ENCODE results near the gene ABRAXAS1.
A peak's percentile ranks its signal among the peaks of the same experiment; 100 is the strongest.
"Not testable (repeated sequence)": the region's sequence is repeated elsewhere in the genome, so short reads cannot be mapped to it uniquely, and the experiment has no call there.

Gene ABRAXAS1

DNA sequence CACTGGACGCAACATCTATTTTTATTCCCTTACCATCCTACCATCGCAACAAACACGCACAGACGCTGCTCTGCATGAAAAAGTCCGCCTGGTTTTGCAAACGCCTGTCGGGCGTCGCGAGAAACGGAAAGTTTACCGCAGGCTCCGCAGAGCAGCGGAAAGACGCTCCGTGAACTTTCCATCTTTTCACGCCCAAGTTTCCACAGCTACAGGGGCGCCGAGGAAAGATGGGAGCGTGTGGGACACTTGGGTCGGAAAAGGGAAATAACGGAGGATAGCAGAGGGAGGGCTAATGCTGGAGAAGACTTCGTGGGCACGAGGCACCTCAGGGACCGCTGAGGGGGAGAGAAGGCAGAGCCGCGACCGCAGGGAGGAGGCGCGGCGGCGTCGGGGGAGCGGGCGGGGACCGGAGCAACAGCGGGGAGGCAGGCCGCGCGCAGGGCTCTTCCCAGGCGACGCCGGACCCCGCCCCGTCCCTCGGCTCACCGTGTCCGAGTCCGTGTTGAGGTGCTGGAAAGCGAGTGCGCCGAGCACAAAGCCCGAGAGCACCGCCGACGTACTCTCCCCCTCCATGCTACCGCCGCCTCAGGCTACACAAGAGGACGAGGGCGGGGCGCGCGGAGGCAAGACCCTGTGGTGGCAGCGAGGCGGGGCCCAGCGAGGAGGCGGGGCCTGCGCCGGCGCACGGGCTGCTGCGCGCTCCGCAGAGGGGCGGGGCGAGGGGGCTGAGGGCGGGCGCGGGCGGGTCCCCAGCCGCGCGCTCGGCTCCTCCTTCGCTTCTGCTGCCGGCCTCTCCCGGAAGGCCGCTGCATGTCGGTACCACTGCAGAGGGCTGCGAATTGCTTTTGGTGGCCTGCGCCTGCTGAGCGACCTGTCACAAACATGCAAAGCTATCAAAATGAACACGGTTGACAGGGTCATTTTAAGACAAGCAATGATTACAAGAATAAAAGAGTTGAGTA, at the start of gene ABRAXAS1:
ABRAXAS1 (minus strand) TSS at position 601 of the 962 bp plus-strand sequence; CDS start at position 573, 28 bp downstream.
- peak; percentile 95 for DNase-seq

DNA sequence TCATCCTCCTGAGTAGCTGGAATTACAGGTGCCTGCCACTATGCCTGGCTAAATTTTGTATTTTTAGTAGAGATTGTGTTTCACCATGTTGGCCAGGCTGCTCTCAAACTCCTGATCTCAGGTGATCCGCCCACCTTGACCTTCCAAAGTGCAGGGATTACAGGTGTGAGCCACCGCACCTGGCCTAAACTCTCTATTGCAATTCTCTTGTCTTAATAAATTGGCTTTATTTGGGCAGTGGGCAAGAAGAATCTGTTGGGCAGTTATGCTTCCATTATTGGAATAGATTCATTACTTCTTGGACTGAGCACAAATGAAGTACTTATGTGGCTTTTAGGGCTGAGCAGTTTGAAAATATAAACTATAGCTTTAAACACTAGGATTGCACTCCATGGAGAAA, 42.8 kb upstream of the ABRAXAS1 start:
- no peak for DNase-seq

DNA sequence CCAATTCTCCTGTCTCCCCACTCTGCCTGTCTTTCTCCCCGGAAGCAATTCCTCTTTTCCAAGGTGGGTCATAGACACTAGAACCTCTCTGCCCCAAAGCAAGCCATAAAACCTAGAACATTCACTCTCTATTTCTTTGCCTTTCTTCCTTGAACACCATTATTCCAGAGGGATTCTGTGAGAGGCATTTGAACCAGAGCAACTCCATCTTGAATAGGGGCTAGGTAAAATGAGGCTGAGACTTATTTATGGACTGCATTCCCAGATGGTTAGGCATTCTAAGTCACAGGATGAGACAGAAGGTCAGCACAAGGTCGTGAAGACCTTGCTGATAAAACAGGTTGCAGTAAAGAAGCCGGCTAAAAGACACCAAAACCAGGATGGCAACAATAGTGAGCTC, 37.3 kb upstream of the ABRAXAS1 start:
- no peak for DNase-seq

DNA sequence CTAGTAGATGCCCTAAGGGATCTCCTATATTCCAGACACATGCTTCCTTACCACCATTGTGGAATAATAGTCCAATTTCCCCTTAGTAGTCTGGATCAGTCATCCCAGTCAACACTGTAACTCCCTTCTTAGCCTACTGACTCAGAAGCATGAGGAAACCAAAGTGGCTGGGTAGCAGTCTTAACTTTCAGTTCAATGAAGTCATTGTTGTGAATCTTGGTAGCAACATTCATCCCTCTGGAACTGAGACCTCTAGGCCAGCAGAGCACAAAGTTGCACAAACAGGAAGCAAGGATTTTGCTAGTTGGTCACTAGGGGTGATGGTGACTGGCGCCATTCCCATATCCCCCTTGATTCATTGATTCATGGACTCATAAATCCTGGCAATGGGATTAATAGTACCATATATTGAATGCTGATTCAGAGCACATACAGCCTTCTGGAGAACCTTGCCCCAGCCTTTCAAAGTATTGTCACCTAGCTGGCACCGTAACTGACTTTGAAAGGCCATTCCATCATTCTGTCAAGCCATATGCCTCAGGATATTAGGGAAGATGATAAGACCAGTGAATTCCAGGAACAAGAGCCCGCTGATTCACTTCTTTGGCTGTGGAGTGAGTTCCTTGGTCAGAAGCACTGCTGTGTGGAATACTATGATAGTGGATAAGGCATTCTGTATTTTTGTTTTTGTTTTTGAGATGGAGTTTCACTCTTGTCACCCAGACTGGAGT, 31.3 kb upstream of the ABRAXAS1 start:
- DNase-seq, result no peak

DNA sequence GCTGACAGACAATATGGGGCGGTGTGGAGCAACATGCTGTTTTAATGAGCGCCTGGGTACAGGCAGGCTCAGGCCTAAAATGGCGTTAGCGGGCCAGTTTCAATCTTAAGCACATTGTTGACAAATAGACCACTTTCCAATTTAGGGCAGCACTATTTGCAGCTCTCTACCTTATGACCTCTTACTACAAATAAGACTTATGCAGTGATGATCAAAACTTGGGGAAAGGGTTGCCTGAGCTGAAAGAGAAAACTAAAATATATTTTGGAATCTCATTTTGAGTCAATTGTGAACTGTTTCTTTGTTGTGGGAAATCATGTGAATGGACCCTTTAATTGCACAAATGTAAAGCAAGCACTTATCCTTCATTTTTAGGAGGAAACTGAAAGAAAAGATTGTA, 25.5 kb upstream of the ABRAXAS1 start:
- no peak for DNase-seq

DNA sequence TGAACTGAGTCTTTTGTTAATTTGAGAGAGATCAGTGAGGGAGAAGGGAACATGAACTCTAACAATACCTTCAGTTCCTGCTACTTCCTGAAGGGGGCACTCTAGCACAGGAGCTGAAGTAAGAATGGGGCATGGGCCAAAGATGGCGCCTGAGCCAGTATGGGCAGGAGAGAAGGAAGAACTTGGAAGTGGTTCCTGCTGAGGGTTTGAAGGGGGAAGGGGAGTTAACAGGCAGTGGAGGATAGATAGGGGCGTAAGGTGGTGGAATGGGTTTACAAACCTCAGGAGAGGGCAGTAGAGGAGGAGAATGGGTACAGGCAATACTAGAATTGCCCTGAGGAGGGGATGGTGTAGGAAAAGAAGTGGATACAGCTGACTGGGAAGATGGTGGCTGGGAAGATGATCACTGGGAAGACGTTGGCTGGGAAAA, 24.3 kb upstream of the ABRAXAS1 start:
- peak; percentile 62 for DNase-seq

DNA sequence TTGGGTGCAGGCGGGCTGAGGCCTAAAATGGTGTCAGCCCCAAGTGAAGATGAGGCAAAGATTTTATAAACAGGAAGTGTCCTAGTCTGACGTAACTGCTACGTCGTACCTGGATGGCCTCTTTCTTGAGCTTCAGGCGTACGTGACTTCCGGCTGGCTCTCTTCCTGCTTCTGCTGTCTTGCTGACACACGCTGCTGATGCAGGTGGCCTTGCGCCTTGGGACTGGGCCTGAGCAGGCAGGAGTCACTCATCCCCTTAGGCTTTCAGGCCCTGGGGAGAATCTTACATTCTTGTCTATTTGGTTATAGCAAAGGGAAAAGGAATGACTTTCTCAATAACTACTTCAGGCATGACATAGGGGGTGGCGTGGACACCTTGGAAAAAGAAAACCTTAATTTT, 20.1 kb upstream of the ABRAXAS1 start:
- no peak for DNase-seq

DNA sequence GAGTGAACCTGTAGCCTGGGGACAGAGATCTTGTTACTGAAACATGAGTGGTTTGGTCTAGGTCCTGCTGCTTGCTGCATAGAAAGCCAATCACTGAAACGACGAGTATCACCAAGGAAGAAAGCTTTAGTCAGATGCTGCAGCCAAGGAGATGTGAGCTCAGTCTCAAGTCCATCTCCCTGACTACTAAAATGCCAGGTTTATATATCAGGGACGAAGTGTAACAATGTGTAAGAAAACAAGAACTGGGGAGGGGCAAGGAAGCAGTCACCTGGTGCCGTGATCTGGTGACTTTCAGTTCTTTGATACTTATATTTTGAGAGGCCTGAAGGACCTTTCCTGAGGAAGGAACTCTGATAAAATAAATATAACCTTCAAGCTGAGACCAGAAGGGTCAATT, 19.6 kb upstream of the ABRAXAS1 start:
- no peak for DNase-seq

DNA sequence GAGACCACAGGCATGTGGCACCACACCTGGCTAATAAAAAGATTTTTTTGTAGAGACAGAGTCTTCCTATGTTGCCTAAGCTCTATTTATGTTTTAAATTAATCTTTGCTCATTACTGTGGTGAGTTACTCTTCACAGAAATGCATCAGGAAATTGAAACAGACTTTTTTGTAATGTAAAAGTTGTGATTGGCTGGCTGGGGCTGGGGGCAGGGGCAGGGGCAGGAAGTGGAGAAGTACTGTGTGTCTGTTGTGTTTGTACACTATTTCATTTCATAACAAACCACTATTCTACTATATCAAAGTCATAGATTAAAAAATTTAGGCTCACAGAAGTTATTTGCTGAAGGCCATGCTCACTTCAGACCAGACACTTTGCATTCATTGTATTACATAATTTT, 19.1 kb upstream of the ABRAXAS1 start:
- DNase-seq, result no peak

DNA sequence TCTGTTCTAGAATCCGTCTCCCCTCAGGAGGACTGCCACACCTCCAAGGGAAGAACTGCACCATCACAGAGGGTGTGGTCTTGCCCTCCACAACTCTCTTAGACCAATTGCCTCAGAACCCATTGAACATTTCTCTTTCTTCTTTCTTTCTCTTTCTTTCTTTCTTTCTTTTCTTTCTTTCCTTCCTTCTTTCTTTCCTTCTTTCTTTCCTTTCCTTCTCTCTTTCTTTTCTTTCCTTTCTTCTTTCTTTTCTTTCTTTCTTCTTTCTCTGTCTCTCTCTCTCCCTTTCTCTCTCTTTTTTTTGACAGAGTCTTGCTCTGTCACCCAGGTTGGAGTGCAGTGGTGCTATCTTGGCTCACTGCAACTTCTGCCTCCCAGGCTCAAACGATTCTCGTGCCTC, 16.8 kb upstream of the ABRAXAS1 start:
- DNase-seq, result not testable (repeated sequence)

DNA sequence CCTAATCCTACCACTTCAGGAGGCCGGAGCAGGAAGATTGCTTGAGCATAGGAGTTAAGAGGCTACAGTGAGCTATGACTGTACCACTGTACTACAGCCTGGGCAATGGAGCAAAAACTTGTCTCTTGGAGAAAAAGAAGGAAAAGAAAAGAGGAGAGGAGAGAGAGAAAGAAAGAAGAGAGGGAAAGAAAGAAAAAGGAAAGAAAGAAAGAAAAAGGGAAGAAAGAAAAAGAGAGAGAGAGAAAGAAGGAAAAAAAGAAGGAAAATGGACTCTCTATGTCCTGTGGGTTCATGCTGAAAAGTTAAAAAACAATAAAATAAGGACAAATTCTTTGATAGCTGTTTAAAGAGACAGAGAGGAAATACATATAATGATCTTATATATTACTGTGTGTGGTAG, 13.3 kb upstream of the ABRAXAS1 start:
- DNase-seq, result no peak

DNA sequence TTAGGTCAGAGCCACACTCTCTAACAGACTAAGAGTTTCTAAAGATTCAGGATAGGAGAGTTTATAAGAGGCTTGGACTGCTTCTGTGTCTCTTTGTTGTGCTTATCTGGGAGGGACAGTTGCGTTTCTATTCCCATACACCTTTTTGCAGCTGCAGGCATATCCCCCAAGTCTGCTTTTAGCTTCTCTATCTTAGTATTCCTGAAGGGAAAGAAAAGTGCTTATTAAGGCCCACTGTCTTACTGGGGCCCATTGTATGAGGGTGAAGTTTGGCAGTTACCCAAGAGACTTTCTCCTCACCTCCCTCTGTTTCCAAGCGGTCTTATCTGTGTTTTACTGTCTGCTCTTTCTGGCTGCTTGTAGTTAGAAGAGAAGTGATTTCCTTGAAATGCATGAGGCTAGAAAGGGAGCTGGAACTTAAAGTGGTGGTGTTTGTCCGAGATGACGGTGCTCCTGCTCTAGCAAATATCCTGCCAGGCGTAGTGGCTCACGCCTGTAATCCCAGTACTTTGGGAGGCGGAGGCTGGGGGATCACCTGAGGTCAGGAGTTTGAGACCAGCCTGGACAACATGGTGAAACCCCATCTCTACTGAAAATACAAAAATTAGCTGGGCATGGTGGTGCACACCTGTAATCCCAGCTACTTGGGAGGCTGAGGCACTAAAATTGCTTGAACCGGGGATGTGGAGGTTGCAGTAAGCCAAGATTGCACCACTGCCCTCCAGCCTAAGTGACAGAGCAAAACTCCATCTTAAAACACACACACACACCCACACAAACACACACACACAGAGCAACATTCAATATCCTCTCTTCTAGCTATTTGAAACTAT, 11.4 kb upstream of the ABRAXAS1 start:
- DNase-seq, result not testable (repeated sequence)

DNA sequence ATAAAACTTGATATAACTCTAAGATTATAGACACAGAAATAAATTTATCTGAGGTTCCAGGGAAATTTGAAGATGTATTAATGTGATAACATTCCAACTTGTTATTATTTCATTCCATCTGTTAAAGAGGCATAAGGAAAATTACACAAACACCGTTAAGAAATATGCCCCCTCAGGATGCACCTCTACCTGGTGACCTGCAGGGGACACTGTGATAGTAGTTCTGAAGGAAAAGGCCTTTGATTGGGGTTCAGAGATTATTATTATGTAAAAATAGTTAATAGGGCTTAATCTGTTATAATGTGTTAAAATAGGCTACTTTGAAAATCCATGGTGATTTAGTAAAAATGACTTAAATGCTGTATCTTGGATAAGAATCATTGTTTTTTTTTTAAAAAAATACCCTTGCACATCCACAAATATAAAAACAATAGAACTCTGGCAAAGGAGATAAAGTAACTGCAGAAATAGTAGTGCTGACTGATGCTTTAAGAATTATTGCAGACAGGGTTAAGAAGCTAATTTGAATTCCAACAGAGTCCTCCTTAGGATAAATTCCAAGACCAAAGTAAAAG, 6.1 kb upstream of the ABRAXAS1 start:
- DNase-seq, result peak; percentile 10

DNA sequence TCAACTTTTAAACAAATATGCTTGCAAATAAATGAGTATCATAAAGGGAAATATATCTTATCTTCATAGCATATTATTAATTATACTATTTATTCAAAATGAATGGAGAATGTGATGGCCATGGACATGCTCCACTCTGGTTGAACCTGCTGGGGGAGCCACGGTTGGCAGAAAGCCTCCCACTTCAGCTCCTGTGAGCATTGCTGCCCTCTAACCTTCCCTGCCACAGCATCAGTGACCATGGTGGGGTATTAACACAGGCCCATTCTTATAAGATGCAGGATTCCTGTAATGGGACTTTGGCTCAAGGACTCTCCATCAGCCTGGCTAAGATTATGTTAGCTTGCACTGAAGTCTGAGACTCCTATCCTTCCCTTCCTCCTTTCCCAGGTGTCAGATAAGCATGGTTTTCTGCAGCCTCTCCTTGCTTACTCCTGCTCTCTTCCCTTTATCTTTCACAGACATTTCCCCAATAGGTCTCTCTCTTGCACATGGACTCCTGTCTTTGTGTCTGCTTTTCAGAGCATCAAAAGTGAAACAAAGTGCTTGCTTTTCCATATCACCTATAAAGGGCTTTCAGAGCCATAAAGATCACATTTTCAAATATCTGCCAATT, 4.9 kb upstream of the ABRAXAS1 start:
- DNase-seq, result no peak

DNA sequence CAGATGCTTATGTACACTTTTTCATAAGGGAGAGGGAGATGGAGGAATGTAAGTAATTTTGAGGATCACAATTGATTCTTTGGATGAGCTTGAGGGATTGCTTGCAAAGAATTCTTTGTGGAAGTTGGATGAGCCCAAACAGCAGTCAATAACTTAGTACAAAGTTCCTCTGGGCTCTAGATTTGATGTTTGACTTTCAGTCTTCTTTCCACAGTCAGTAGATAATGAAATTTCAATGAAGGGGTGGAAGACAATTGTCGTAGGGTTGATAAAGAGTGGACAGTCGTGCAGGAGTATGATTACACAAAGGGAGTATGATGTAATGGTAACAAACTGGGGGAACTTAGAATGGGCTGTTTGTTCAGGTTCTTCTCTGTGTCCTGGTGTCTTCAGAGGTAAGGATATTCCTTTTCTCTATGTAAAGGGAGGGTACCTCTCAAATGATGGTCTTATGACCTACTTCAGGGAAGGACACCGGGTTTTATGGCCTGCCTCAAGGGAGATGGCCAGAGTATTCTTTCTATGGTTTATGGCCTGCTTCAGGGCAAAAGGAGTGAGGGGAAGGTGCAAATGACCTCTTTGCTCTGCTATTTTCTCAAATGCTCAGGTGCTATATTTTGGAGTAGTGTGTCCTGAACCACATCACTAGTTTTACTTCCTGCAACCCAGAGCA, 1.7 kb upstream of the ABRAXAS1 start:
- no peak for DNase-seq

DNA sequence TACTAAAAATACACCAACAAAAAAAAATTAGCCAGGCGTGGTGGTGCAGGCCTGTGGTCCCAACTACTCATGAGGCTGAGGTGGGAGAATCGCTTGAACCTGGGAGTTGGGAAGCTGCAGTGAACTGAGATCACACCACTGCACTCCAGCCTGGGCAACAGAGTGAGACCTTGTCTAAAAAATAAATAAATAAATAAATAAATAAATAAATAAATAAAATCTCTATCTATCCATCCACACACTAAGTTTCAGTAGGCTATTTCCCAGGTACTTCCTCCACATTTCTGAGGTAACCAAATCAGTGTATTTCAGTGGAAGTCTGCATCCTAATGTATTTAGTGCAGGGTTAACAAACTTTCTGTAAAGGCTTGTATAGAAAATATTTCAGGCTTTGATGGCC, 10.9 kb downstream of the ABRAXAS1 start:
- DNase-seq, result no peak

DNA sequence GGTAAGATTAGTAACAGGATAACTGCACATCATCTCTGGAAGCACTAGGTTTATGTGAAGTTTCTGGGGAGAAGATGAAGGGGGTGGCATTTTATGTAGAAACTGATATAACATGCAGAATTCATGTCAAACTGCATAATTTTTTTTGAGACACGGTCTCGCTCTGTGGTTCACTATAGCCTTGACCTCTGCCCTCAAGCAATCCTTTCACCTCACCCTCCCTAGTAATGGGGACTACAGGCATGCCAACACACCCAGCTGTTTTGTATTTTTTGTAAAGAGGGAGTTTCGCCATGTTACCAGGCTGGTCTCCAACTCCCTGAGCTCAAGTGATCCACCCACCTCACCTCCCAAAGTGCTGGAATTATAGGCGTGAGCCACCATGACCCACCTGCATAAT, 11.5 kb downstream of the ABRAXAS1 start:
- DNase-seq, result no peak

DNA sequence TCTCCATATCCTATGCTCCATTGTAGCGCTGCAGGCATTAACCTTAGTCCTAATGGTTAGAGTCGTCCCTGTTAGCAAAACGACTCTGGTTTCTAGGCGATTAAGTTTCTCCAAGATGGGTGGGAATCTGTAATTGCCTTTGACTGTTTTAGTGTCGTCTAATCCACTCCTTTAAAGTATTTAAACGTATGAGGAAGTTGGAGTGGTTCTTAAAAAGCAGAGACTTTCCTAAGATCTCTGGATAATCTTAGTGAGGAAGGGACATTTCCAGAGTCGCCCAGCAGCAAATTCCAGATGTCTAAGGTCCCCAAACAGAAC, 28.8 kb downstream of the ABRAXAS1 start:
- no peak for DNase-seq

DNA sequence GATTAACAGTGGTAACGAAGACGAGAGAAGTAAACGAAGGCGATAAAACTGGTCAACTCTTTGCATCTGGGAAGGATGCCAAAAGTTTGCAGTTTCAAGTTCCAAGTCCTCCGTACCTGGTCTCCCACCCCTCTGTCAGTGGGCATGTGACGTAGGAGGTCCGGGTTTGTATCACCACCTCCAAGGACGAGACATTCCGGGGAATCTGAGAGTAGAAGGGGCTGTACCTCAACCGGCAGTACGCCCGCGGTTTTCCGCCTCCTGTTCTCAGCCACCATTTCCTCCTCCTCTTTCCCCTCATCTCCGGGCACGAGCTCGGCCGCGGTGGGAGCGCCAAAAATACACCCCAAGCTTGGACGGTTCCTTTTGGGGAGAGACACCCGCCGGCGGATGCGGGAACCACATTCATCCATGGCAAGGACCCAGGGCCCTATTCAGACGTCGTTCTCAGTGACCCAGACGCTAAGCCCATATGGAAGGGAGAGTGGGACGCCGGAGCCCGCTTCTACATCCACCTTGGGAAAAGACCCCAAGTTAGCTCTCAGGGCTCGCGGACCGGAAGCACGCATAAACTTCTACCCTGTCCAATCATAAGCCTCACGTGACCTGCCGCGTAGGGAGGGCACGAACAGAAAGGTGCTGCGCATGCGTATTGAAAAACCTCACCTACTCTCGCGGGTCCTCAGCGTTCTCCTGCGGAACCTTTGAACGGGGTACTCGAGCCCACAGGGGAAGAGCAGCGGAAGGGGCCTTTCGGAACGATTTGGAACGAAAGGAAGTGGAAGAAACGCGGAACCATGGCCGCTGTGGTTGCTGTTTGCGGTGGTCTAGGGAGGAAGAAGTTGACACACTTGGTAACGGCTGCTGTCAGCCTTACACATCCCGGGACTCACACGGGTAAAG, 29.4 kb downstream of the ABRAXAS1 start, which contains the start of the genes HELQ and MRPS18C:
HELQ (minus strand) TSS at position 543 of the 903 bp plus-strand sequence; CDS start at position 413, 130 bp downstream.
MRPS18C (plus strand) TSS at position 778 of the 903 bp plus-strand sequence; CDS start at position 798, 20 bp downstream.
- DNase-seq, result peak; percentile 99

DNA sequence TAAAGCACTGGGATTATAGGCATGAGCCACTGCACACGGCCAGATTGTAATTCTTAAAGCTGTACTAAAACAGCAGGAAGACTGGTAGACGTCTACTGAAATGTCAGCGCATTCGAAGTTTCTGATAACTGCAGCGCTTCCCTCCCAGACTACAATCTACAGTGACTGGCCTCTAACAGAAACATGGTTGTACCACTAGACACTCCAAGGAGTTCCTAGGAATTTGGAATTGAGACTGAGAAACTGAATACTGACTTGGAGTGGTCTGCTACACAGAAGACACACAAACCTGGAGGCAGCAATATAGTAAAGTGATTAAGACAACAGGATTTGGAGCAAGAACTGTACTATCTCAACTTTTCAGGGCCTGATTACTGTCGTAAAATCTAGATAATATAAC, 30.2 kb downstream of the ABRAXAS1 start:
- DNase-seq, result no peak
